T-helper 1 cell treated with Interleukin-12 subunit alpha and Interleukin-12 subunit beta and Interleukin-4 antibody, amounts not matched to agents 30 μg/mL and 1 μg/mL, for 36 hours (primary cell): Measurements from ENCODE around the gene NEURL1B.

Experiments
- H3K27ac Mint-ChIP-seq: one replicate; pipeline ENCODE4 v1.8.0; 2021; ENCODE audit warnings: mild to moderate bottlenecking, mixed read lengths
- H3K27me3 Mint-ChIP-seq: one replicate; pipeline ENCODE4 v1.8.0; 2021; ENCODE audit warnings: low read depth, mixed read lengths
- H3K36me3 Mint-ChIP-seq: one replicate; pipeline ENCODE4 v1.8.0; 2021; ENCODE audit warnings: low read depth, mixed read lengths
- H3K4me1 Mint-ChIP-seq: one replicate; pipeline ENCODE4 v1.8.0; 2021; ENCODE audit warnings: low read depth, mixed read lengths
- H3K4me3 Mint-ChIP-seq: one replicate; pipeline ENCODE4 v1.8.0; 2021; ENCODE audit warnings: mild to moderate bottlenecking, moderate library complexity, mixed read lengths
- H3K9me3 Mint-ChIP-seq: one replicate; pipeline ENCODE4 v1.8.0; 2021; ENCODE audit warnings: mixed read lengths

The NEURL1B gene

GRCh38 chr5:172602783-172603231 is 38.3 kb upstream of the NEURL1B start:
- no peaks in the 10 kb centered on the region for H3K27me3 Mint-ChIP-seq
- no peak overlapping the region for H3K4me3 Mint-ChIP-seq
- H3K4me1 Mint-ChIP-seq, result no peaks in the 10 kb centered on the region
- no peaks in the 10 kb centered on the region for H3K9me3 Mint-ChIP-seq
- no peak overlapping the region for H3K27ac Mint-ChIP-seq
- no peaks in the 10 kb centered on the region for H3K36me3 Mint-ChIP-seq

GRCh38 chr5:172603251-172603806 is 37.7 kb upstream of the NEURL1B start:
- Mint-ChIP-seq H3K36me3 (no peaks in the 10 kb centered on the region), H3K27me3 (no peaks in the 10 kb centered on the region), H3K4me1 (no peaks in the 10 kb centered on the region), H3K9me3 (no peaks in the 10 kb centered on the region), H3K27ac (no peak overlapping the region), H3K4me3 (no peak overlapping the region)

- no peaks in the 10 kb centered on the region for H3K36me3 Mint-ChIP-seq
- no peaks in the 10 kb centered on the region for H3K4me1 Mint-ChIP-seq
- H3K27ac Mint-ChIP-seq, result no peak overlapping the region
- no peak overlapping the region for H3K4me3 Mint-ChIP-seq
- H3K27me3 Mint-ChIP-seq, result no peaks in the 10 kb centered on the region
- no peaks in the 10 kb centered on the region for H3K9me3 Mint-ChIP-seq
Measured at GRCh38 chr5:172605466-172605865, 35.6 kb upstream of the NEURL1B start.

- no peaks in the 10 kb centered on the region for H3K36me3 Mint-ChIP-seq
- no peak overlapping the region for H3K27ac Mint-ChIP-seq
- no peak overlapping the region for H3K4me3 Mint-ChIP-seq
- no peaks in the 10 kb centered on the region for H3K4me1 Mint-ChIP-seq
- H3K27me3 Mint-ChIP-seq, result no peaks in the 10 kb centered on the region
- no peaks in the 10 kb centered on the region for H3K9me3 Mint-ChIP-seq
Measured at GRCh38 chr5:172606156-172606785, 34.8 kb upstream of the NEURL1B start.

GRCh38 chr5:172607213-172607793 is 33.8 kb upstream of the NEURL1B start:
- H3K9me3 Mint-ChIP-seq, result no peaks in the 10 kb centered on the region
- no peak overlapping the region for H3K27ac Mint-ChIP-seq
- H3K27me3 Mint-ChIP-seq, result no peaks in the 10 kb centered on the region
- no peaks in the 10 kb centered on the region for H3K36me3 Mint-ChIP-seq
- no peaks in the 10 kb centered on the region for H3K4me1 Mint-ChIP-seq
- H3K4me3 Mint-ChIP-seq, result no peak overlapping the region

GRCh38 chr5:172608773-172609172 is 32.3 kb upstream of the NEURL1B start:
- Mint-ChIP-seq H3K36me3 (no peaks in the 10 kb centered on the region), H3K9me3 (no peaks in the 10 kb centered on the region), H3K27me3 (no peaks in the 10 kb centered on the region), H3K27ac (no peak overlapping the region), H3K4me1 (no peaks in the 10 kb centered on the region), H3K4me3 (no peak overlapping the region)

GRCh38 chr5:172610643-172611042 is 30.4 kb upstream of the NEURL1B start:
- Mint-ChIP-seq H3K4me3 (no peak overlapping the region), H3K9me3 (peaks cover 3% of the 10 kb centered on the region), H3K36me3 (no peaks in the 10 kb centered on the region), H3K4me1 (no peaks in the 10 kb centered on the region), H3K27ac (no peak overlapping the region), H3K27me3 (no peaks in the 10 kb centered on the region)

- no peak overlapping the region for H3K27ac Mint-ChIP-seq
- H3K36me3 Mint-ChIP-seq, result no peaks in the 10 kb centered on the region
- no peaks in the 10 kb centered on the region for H3K27me3 Mint-ChIP-seq
- no peak overlapping the region for H3K4me3 Mint-ChIP-seq
- H3K9me3 Mint-ChIP-seq, result peaks cover 3% of the 10 kb centered on the region
- no peaks in the 10 kb centered on the region for H3K4me1 Mint-ChIP-seq
Measured at GRCh38 chr5:172611913-172612312, 29.1 kb upstream of the NEURL1B start.

- Mint-ChIP-seq H3K36me3 (no peaks in the 10 kb centered on the region), H3K27ac (no peak overlapping the region), H3K27me3 (no peaks in the 10 kb centered on the region), H3K4me1 (no peaks in the 10 kb centered on the region), H3K4me3 (no peak overlapping the region), H3K9me3 (peaks cover 3% of the 10 kb centered on the region)
Measured at GRCh38 chr5:172612771-172613170, 28.3 kb upstream of the NEURL1B start.

- no peaks in the 10 kb centered on the region for H3K27me3 Mint-ChIP-seq
Measured at GRCh38 chr5:172616136-172616535, 24.9 kb upstream of the NEURL1B start.

GRCh38 chr5:172616730-172617129 is 24.3 kb upstream of the NEURL1B start:
- no peak overlapping the region for H3K27ac Mint-ChIP-seq
- no peak overlapping the region for H3K4me3 Mint-ChIP-seq
- H3K9me3 Mint-ChIP-seq, result peaks cover 3% of the 10 kb centered on the region
- no peaks in the 10 kb centered on the region for H3K4me1 Mint-ChIP-seq
- no peaks in the 10 kb centered on the region for H3K27me3 Mint-ChIP-seq
- no peaks in the 10 kb centered on the region for H3K36me3 Mint-ChIP-seq

More at GRCh38 chr5:172616136-172616535, 24.9 kb upstream of the NEURL1B start:
- Mint-ChIP-seq H3K4me1 (no peaks in the 10 kb centered on the region), H3K36me3 (no peaks in the 10 kb centered on the region), H3K9me3 (peaks cover 3% of the 10 kb centered on the region), H3K27ac (no peak overlapping the region), H3K4me3 (no peak overlapping the region)

- Mint-ChIP-seq H3K27me3 (no peaks in the 10 kb centered on the region), H3K4me3 (no peak overlapping the region), H3K27ac (no peak overlapping the region), H3K36me3 (no peaks in the 10 kb centered on the region), H3K9me3 (peaks cover 3% of the 10 kb centered on the region), H3K4me1 (no peaks in the 10 kb centered on the region)
Measured at GRCh38 chr5:172617817-172618216, 23.2 kb upstream of the NEURL1B start.

- H3K4me1 Mint-ChIP-seq, result no peaks in the 10 kb centered on the region
- no peak overlapping the region for H3K27ac Mint-ChIP-seq
Measured at GRCh38 chr5:172618574-172619365, 22.3 kb upstream of the NEURL1B start.

GRCh38 chr5:172620506-172620905 is 20.6 kb upstream of the NEURL1B start:
- Mint-ChIP-seq H3K36me3 (no peaks in the 10 kb centered on the region), H3K4me1 (no peaks in the 10 kb centered on the region), H3K27ac (no peak overlapping the region), H3K4me3 (no peak overlapping the region), H3K27me3 (no peaks in the 10 kb centered on the region), H3K9me3 (no peaks in the 10 kb centered on the region)

More at GRCh38 chr5:172618574-172619365, 22.3 kb upstream of the NEURL1B start:
- no peaks in the 10 kb centered on the region for H3K27me3 Mint-ChIP-seq
- H3K36me3 Mint-ChIP-seq, result no peaks in the 10 kb centered on the region
- H3K4me3 Mint-ChIP-seq, result no peak overlapping the region
- H3K9me3 Mint-ChIP-seq, result peaks cover 3% of the 10 kb centered on the region
